Activated T-cell treated with anti-CD3 and anti-CD28 coated beads for 48 hours (primary cell): ENCODE data around the gene ANAPC1.
"Not testable (repeated sequence)": the region's sequence is repeated elsewhere in the genome, so short reads cannot be mapped to it uniquely, and the experiment has no call there.

Source experiments
- DNase-seq: peaks from one replicate; pipeline ENCODE4 v3.0.0-alpha.2; 2020; ENCODE audit warnings: low read depth

Gene ANAPC1

DNA sequence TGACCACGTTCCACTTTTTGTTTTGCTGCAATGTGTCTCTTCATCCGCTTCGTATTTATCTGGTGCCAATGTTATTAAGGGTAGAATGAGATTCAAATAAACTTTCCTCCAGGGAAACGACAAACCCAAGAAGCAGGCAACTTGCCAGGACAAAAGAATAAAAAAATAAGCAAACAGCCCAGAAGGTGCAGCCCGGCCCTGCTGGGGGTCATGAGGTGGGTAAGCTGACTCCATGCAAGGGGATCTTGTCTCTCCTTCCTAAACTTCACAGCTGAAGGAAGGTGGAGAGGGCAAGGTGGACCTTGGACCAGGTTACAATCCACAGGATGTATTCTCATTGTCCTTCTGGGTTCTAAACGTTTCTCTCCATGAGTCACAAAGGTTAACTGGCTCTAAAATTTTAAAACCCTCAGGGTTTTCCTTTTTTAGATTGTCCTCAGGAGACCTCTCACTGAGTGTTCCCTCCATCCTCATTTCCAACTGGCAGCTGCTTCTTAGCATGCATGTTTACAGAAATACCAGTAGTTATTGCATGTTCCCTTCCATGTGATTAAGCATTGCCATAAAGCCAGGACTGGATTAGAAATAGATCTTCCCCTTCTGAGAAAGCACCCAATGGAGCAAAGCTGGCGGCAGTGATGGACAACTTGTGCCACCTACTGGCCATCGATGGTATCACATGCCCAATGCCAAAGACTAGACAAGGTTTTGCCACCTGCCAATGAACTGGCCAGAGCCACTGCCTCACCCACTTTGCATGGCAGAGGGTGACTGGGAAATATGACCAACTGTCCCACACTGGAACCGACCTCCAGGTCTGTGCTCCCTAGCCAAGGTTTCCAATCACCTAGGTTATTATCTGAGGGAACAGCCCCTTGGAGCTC lies 147.9 kb downstream of the ANAPC1 start:
- not testable (repeated sequence) for DNase-seq

DNA sequence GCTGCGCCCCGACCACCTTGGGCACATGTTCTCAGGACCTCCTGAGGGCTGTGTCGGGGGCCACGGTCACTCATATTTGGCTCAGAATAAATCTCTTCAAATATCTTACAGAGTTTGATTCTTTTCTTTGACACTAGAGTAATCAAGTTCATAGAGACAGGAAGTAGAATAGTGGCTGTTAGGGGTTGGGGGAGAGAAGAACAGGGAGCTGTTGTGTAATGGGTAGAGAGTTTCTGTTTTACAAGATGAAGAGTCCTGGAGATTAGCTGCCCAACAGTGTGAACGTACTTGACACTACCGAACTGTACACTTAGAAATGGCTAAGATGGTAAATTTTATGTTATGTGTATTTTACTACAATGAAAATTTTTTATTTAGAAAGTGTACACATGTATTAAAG lies 148.6 kb downstream of the ANAPC1 start:
- not testable (repeated sequence) for DNase-seq

- not testable (repeated sequence) for DNase-seq
These were observed 154.1 kb downstream of the ANAPC1 start for GRCh38 chr2:111729812-111730458.

GRCh38 chr2:111727611-111728110 lies 156.3 kb downstream of the ANAPC1 start:
- DNase-seq: not testable (repeated sequence)

DNA sequence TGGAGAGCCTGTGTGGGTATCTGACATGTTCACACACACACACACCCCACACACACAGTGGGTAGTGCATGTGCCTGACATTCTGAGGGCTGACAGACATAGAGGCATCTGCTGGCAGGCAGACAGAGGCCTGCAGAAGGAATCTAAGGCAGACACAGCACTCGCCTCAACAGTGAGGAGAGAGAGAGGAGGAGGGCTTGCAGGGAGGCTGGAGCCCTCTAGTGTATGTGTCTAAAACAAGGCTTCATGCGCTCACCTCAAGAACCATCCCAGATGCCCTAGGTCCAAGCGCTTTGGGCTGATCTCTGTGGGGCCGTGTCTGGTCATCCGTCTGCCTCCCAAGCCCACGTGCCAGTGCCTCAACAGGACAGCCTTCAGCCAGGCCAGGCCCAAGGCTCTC lies 158.3 kb downstream of the ANAPC1 start:
- DNase-seq: not testable (repeated sequence)

DNA sequence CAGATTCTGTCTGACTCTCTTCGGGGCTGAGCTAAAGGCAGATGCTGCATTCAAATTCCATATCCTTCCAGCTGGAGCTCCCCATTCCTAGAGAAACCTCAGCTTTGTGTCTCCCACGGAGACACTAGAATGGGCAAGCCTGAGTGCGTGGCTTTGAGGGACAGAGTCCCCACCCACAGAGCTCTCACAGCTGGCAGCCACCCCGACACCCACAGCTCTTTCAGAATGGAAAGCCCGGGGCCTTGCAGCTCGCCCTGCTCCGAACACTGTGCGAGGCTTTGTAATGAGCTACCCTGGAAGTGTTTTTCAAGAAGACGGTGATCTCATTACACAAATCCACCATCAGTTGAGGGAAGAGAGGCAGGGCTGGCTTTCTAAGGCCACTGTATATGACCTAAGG lies 164.4 kb downstream of the ANAPC1 start:
- not testable (repeated sequence) for DNase-seq
